K562 (cell line): ENCODE results near the gene SSH3. TPM values are rescaled to one million over a fixed set of nuclear protein-coding genes. Genes with fewer than 3 reads are reported as not detected.

Source experiments
- CBX1 ChIP-seq: sonication (generic); IDR thresholded peaks from 2 replicates; pipeline ENCODE4 v1.6.1; 2016; ENCODE audit warnings: antibody characterized with exemption, low read depth, mild to moderate bottlenecking
- E2F5 ChIP-seq: sonication (generic); formaldehyde crosslinking; IDR thresholded peaks from 2 replicates; pipeline ENCODE4 v1.8.0; 2022; ENCODE audit warnings: mild to moderate bottlenecking, missing genetic modification reagents
- ERF ChIP-seq: fragments of 450-650 bp; formaldehyde crosslinking; IDR thresholded peaks from 2 replicates; pipeline ENCODE4 v1.4.0; 2020; ENCODE audit warnings: mild to moderate bottlenecking, mixed read lengths
- HMGXB4 ChIP-seq: sonication (generic); formaldehyde crosslinking; IDR thresholded peaks from 2 replicates; pipeline ENCODE4 v1.8.1; 2023; ENCODE audit warnings: mild to moderate bottlenecking, missing genetic modification reagents
- NFE2 ChIP-seq: IDR thresholded peaks from 2 replicates; pipeline ENCODE4 v1.6.1; 2014; ENCODE audit warnings: antibody characterized with exemption, low read depth
- REST ChIP-seq, 2 experiments: fragments of 450-650 bp; formaldehyde crosslinking in 1 of 2; IDR thresholded peaks; 2 replicates each; pipeline versions ENCODE4 v1.4.0 to v1.6.1; 2014 to 2020; ENCODE audit warnings: mild to moderate bottlenecking in 2 of 2, borderline replicate concordance in 1 of 2, low read depth in 1 of 2
- SMARCA4 ChIP-seq: fragments of 450-650 bp; IDR thresholded peaks from 2 replicates; pipeline ENCODE4 v1.6.1; 2016
- STAT5B ChIP-seq: fragments of 250-450 bp; sonication (Bioruptor Pico); IDR thresholded peaks from 2 replicates; pipeline ENCODE4 v1.8.0; 2021; ENCODE audit warnings: mild to moderate bottlenecking, inconsistent platforms
- TBP ChIP-seq: optimal IDR thresholded peaks from 2 replicates; pipeline ENCODE3; 2011; ENCODE audit warnings: low read depth, low read length, improper control_type of control experiment
- TCF7 ChIP-seq: sonication (generic); IDR thresholded peaks from 2 replicates; pipeline ENCODE4 v1.6.1; 2016; ENCODE audit warnings: antibody characterized with exemption, borderline replicate concordance
- THAP7 ChIP-seq: fragments of 250-450 bp; sonication (Bioruptor Pico); IDR thresholded peaks from 2 replicates; pipeline ENCODE4 v1.5.0; 2021
- ZNF143 ChIP-seq: sonication (generic); formaldehyde crosslinking; IDR thresholded peaks from 2 replicates; pipeline ENCODE4 v1.9.0; 2022; ENCODE audit warnings: mild to moderate bottlenecking, missing genetic modification reagents
- ZNF354B ChIP-seq: fragments of 250-450 bp; sonication (Bioruptor Pico); IDR thresholded peaks from 2 replicates; pipeline ENCODE4 v1.4.0; 2020
- ZNF395 ChIP-seq: fragments of 200-800 bp; sonication (Bioruptor generic); IDR thresholded peaks from 2 replicates; pipeline ENCODE4 v1.6.1; 2017; ENCODE audit warnings: missing genetic modification characterization, missing compliant biosample characterization
- polyA plus RNA-seq, 8 experiments: library from polyadenylated mRNA; depleted of rRNA in 4 of 8; stranded (reverse) in 5 of 8; unstranded in 3 of 8; fragments of >200 nt; fragmentation: Nextera tagmentation in 2 of 8; fragmentation: Illumina TruSeq in 1 of 8; extraction: Ambion mirVana in 2 of 8; extraction: Trizol in 1 of 8; gene quantifications; 2 replicates each; pipeline versions ENCODE4 v1.2.1 to v1.2.3, GENCODE V29; 2011 to 2014; ENCODE audit warnings: inconsistent platforms in 1 of 8, missing spikeins in 1 of 8
- total RNA-seq, 7 experiments: library from RNA; depleted of rRNA in 6 of 7; stranded (reverse); fragments of >200 nt in 6 of 7; fragmentation: Illumina TruSeq in 2 of 7; extraction: Trizol in 2 of 7; gene quantifications; 2 replicates each; pipeline versions ENCODE4 v1.2.1 to v1.2.3, GENCODE V29; 2011 to 2021; ENCODE audit warnings: low replicate concordance in 1 of 7

SSH3 gene
- total and polyA plus RNA-seq, 9 of the 15 experiments (the other 6 are each of a cell fraction or from before 2014, with no cell fraction given) = 0.07 to 1.0 (median 0.24) TPM; not detected in 3

GRCh38 chr11:67317205-67317887 is 14.0 kb downstream of the SSH3 start (continued):
- TF ChIP-seq ZNF395 (CRISPR knock-in tag) (no peak), ERF (CRISPR knock-in tag) (peak; percentile 5; the same call in 1 of the 2 replicates), TBP (peak; percentile 70), HMGXB4 (CRISPR knock-in tag) (peak; percentile 62; the same call in 1 of the 2 replicates), NFE2 (no peak), ZNF143 (CRISPR knock-in tag) (peak; percentile 93), STAT5B (CRISPR knock-in tag) (no peak), ZNF354B (CRISPR knock-in tag) (no peak), REST (IDR thresholded peaks at IDR 0.05; ENCODE audit: borderline replicate concordance) (peak; percentile 96), REST (CRISPR knock-in tag; IDR thresholded peaks at IDR 0.05; ENCODE audit: low read depth) (0 out of 2 replicates have a peak, but pooled peaks have one; percentile 56), CBX1 (no peak), TCF7 (peak; percentile 25; the same call in 1 of the 2 replicates), SMARCA4 (peak; percentile 8; the same call in 1 of the 2 replicates), E2F5 (CRISPR knock-in tag) (0 out of 2 replicates have a peak, but pooled peaks have one; percentile 11), THAP7 (CRISPR knock-in tag) (no peak)
